K562 (cell line): Measurements from ENCODE around the gene NDUFS8. TPM values are rescaled to one million over a fixed set of nuclear protein-coding genes. Genes with fewer than 3 reads are reported as not detected.

ENCODE experiments used
- BRD4 ChIP-seq: fragments of 200-600 bp; sonication (generic); IDR thresholded peaks from 2 replicates; pipeline ENCODE4 v1.6.1; 2017; ENCODE audit warnings: inconsistent platforms
- CBX5 ChIP-seq: IDR thresholded peaks from 2 replicates; pipeline ENCODE4 v1.6.1; 2014; ENCODE audit warnings: low read depth, borderline replicate concordance
- ETV5 ChIP-seq: sonication (generic); formaldehyde crosslinking; IDR thresholded peaks from 2 replicates; pipeline ENCODE4 v1.4.0; 2020; ENCODE audit warnings: low read depth, mild to moderate bottlenecking, missing genetic modification reagents
- FOSL1 ChIP-seq: fragments of 200-800 bp; sonication (Bioruptor generic); conservative IDR thresholded peaks from 2 replicates; pipeline ENCODE4 v1.6.1; 2016; ENCODE audit warnings: missing genetic modification characterization, missing compliant biosample characterization
- GTF2A2 ChIP-seq: IDR thresholded peaks from 2 replicates; pipeline ENCODE4 v1.6.1; 2016; ENCODE audit warnings: mild to moderate bottlenecking, missing genetic modification characterization, missing compliant biosample characterization
- HCFC1 ChIP-seq: IDR thresholded peaks from 2 replicates; pipeline ENCODE4 v1.6.1; 2012; ENCODE audit warnings: low read depth, low read length, improper control_type of control experiment
- HDGF ChIP-seq: fragments of 450-650 bp; IDR thresholded peaks from 2 replicates; pipeline ENCODE4 v1.6.1; 2016
- HIVEP1 ChIP-seq: fragments of 250-450 bp; sonication (Bioruptor Pico); IDR thresholded peaks from 2 replicates; pipeline ENCODE4 v1.4.0; 2020; ENCODE audit warnings: mild to moderate bottlenecking
- HNRNPL ChIP-seq: fragments of 200-400 bp; formaldehyde crosslinking; IDR thresholded peaks from 2 replicates; pipeline ENCODE4 v1.6.1; 2017; ENCODE audit warnings: low read depth, mild to moderate bottlenecking, low read length
- KLF1 ChIP-seq: fragments of 450-650 bp; IDR thresholded peaks from 2 replicates; pipeline ENCODE4 v1.6.1; 2016; ENCODE audit warnings: missing genetic modification characterization, missing compliant biosample characterization
- KLF6 ChIP-seq: fragments of 250-450 bp; sonication (Bioruptor Pico); IDR thresholded peaks from 2 replicates; pipeline ENCODE4 v1.4.0; 2020; ENCODE audit warnings: mild to moderate bottlenecking, moderate library complexity, borderline replicate concordance
- MAX ChIP-seq: sonication (generic); formaldehyde crosslinking; IDR thresholded peaks from 2 replicates; pipeline ENCODE4 v1.9.0; 2022; ENCODE audit warnings: mild to moderate bottlenecking, missing genetic modification reagents
- MEIS2 ChIP-seq: fragments of 450-650 bp; IDR thresholded peaks from 2 replicates; pipeline ENCODE4 v1.6.1; 2014; ENCODE audit warnings: mild to moderate bottlenecking; ENCODE audit not compliant: partially characterized antibody
- NCOA4 ChIP-seq: fragments of 450-650 bp; IDR thresholded peaks from 2 replicates; pipeline ENCODE4 v1.6.1; 2018; ENCODE audit warnings: mild to moderate bottlenecking; ENCODE audit not compliant: partially characterized antibody
- NCOA6 ChIP-seq: fragments of 450-650 bp; IDR thresholded peaks from 2 replicates; pipeline ENCODE4 v1.6.1; 2017; ENCODE audit warnings: mild to moderate bottlenecking
- NEUROD1 ChIP-seq: fragments of 150-350 bp; IDR thresholded peaks from 2 replicates; pipeline ENCODE4 v1.6.1; 2014; ENCODE audit warnings: borderline replicate concordance, low read length, low read depth; ENCODE audit not compliant: partially characterized antibody
- NRF1 ChIP-seq, 2 experiments: fragments of 450-650 bp; IDR thresholded peaks in 1 of 2; conservative IDR thresholded peaks in 1 of 2; 2 replicates each; pipeline ENCODE4 v1.6.1; 2014; ENCODE audit warnings: mild to moderate bottlenecking in 2 of 2
- PCBP2 ChIP-seq: fragments of 200-400 bp; formaldehyde crosslinking; IDR thresholded peaks from 2 replicates; pipeline ENCODE4 v1.6.1; 2018; ENCODE audit warnings: low read length, low read depth, mild to moderate bottlenecking, moderate library complexity; ENCODE audit not compliant: poor library complexity, severe bottlenecking
- RUNX1 ChIP-seq: sonication (generic); IDR thresholded peaks from 2 replicates; pipeline ENCODE4 v1.6.1; 2016; ENCODE audit warnings: antibody characterized with exemption, low read depth
- SIN3A ChIP-seq, 2 experiments: fragments of 150-350 bp in 1 of 2; IDR thresholded peaks; 2 replicates each; pipeline ENCODE4 v1.6.1; 2011 to 2016; ENCODE audit warnings: borderline replicate concordance in 2 of 2, low read depth in 2 of 2, low read length in 2 of 2, mild to moderate bottlenecking in 2 of 2, moderate library complexity in 2 of 2; ENCODE audit not compliant: control insufficient read depth in 1 of 2
- TFAP4 ChIP-seq: sonication (generic); formaldehyde crosslinking; IDR thresholded peaks from 2 replicates; pipeline ENCODE4 v1.8.0; 2022; ENCODE audit warnings: missing genetic modification reagents, mild to moderate bottlenecking, moderate library complexity, borderline replicate concordance
- ZBTB1 ChIP-seq: sonication (generic); formaldehyde crosslinking; IDR thresholded peaks from 2 replicates; pipeline ENCODE4 v1.8.1; 2023; ENCODE audit warnings: missing genetic modification reagents, low read depth, mild to moderate bottlenecking, borderline replicate concordance
- ZNF174 ChIP-seq: fragments of 250-450 bp; sonication (Bioruptor Pico); IDR thresholded peaks from 2 replicates; pipeline ENCODE4 v1.4.0; 2020; ENCODE audit warnings: mild to moderate bottlenecking
- ZNF224 ChIP-seq: sonication (generic); formaldehyde crosslinking; IDR thresholded peaks from 2 replicates; pipeline ENCODE4 v1.8.0; 2022; ENCODE audit warnings: mild to moderate bottlenecking, missing genetic modification reagents
- ZNF232 ChIP-seq: sonication (generic); formaldehyde crosslinking; IDR thresholded peaks from 2 replicates; pipeline ENCODE4 v1.8.0; 2022; ENCODE audit warnings: mild to moderate bottlenecking, missing genetic modification reagents
- ZNF507 ChIP-seq: conservative IDR thresholded peaks from 2 replicates; pipeline ENCODE4 v1.6.1; 2017; ENCODE audit warnings: missing genetic modification characterization, missing compliant biosample characterization
- polyA plus RNA-seq, 8 experiments: library from polyadenylated mRNA; depleted of rRNA in 4 of 8; stranded (reverse) in 5 of 8; unstranded in 3 of 8; fragments of >200 nt; fragmentation: Nextera tagmentation in 2 of 8; fragmentation: Illumina TruSeq in 1 of 8; extraction: Ambion mirVana in 2 of 8; extraction: Trizol in 1 of 8; gene quantifications; 2 replicates each; pipeline versions ENCODE4 v1.2.1 to v1.2.3, GENCODE V29; 2011 to 2014; ENCODE audit warnings: inconsistent platforms in 1 of 8, missing spikeins in 1 of 8
- total RNA-seq, 7 experiments: library from RNA; depleted of rRNA in 6 of 7; stranded (reverse); fragments of >200 nt in 6 of 7; fragmentation: Illumina TruSeq in 2 of 7; extraction: Trizol in 2 of 7; gene quantifications; 2 replicates each; pipeline versions ENCODE4 v1.2.1 to v1.2.3, GENCODE V29; 2011 to 2021; ENCODE audit warnings: low replicate concordance in 1 of 7

Gene NDUFS8
- total and polyA plus RNA-seq, 9 of the 15 experiments (the other 6 are each of a cell fraction or from before 2014, with no cell fraction given), result 36.5 to 351 (median 101) TPM

GRCh38 chr11:68038718-68039525, 8.4 kb downstream of the NDUFS8 start, which contains the start of gene TCIRG1 (continued):
- no peak; a peak in 1 of 4 replicates for TF ChIP-seq SIN3A (IDR thresholded peaks at IDR 0.05; ENCODE audit: borderline replicate concordance in 2 of 2, control insufficient read depth in 1 of 2, low read depth in 2 of 2, low read length in 2 of 2)
- TF ChIP-seq GTF2A2 (tag), result no peak; the same call in 1 of the 2 replicates
- TF ChIP-seq HNRNPL, result no peak
- TF ChIP-seq NCOA6, result no peak
- TF ChIP-seq TFAP4, result peak; percentile 42; the same call in 1 of the 2 replicates
- TF ChIP-seq MEIS2, result no peak
- TF ChIP-seq CBX5, result no peak
- no peak for TF ChIP-seq HIVEP1 (CRISPR knock-in tag)
- no peak for TF ChIP-seq ZNF224 (CRISPR knock-in tag)
- TF ChIP-seq NRF1 (conservative IDR thresholded peaks at IDR 0.05 in 1 of 2, IDR thresholded peaks at IDR 0.05 in 1 of 2), result peak; percentile 69 to 74
- peak; percentile 94 for TF ChIP-seq HDGF
- TF ChIP-seq FOSL1 (tag), result peak; percentile 2; the same call in 1 of the 2 replicates
- TF ChIP-seq NEUROD1, result no peak
- TF ChIP-seq ZNF174 (CRISPR knock-in tag), result no peak
- TF ChIP-seq KLF1 (tag), result no peak
- TF ChIP-seq HCFC1, result no peak
- TF ChIP-seq RUNX1, result no peak
- TF ChIP-seq NCOA4, result no peak
- no peak for TF ChIP-seq ZBTB1
- no peak for TF ChIP-seq ZNF232 (CRISPR knock-in tag)
- TF ChIP-seq ZNF507, result no peak
- no peak for TF ChIP-seq PCBP2
- TF ChIP-seq KLF6 (CRISPR knock-in tag), result no peak
- peak; percentile 36; the same call in 1 of the 2 replicates for TF ChIP-seq ETV5
- TF ChIP-seq MAX (CRISPR knock-in tag), result 0 out of 2 replicates have a peak, but pooled peaks have one; percentile 4
- TF ChIP-seq BRD4, result no peak; the same call in 1 of the 2 replicates
